T-helper 2 cell treated with Interferon-gamma antibody and Interleukin-4, amounts not matched to agents 5 μg/mL and 100 μg/mL, for 36 hours (primary cell): Measurements from ENCODE around the gene BRIX1.

ENCODE experiments used
- DNase-seq: peaks from one replicate; pipeline ENCODE4 v3.0.0; 2021; ENCODE audit warnings: low spot score
- H3K27ac Mint-ChIP-seq: one replicate; pipeline ENCODE4 v1.8.0; 2021; ENCODE audit warnings: mild to moderate bottlenecking, mixed read lengths
- H3K27me3 Mint-ChIP-seq: one replicate; pipeline ENCODE4 v1.8.0; 2021; ENCODE audit warnings: low read depth, mixed read lengths
- H3K36me3 Mint-ChIP-seq: one replicate; pipeline ENCODE4 v1.8.0; 2021; ENCODE audit warnings: low read depth, mixed read lengths
- H3K4me1 Mint-ChIP-seq: one replicate; pipeline ENCODE4 v1.8.0; 2021; ENCODE audit warnings: low read depth, mixed read lengths
- H3K4me3 Mint-ChIP-seq: one replicate; pipeline ENCODE4 v1.8.0; 2022; ENCODE audit warnings: mild to moderate bottlenecking, moderate library complexity, mixed read lengths
- H3K9me3 Mint-ChIP-seq: one replicate; pipeline ENCODE4 v1.8.0; 2021; ENCODE audit warnings: mixed read lengths

Gene BRIX1

GRCh38 chr5:34923694-34924461, 8.4 kb downstream of the BRIX1 start:
- Mint-ChIP-seq H3K36me3 (peaks cover 44% of the 10 kb centered on the region), H3K9me3 (no peaks in the 10 kb centered on the region), H3K4me1 (peaks cover 25% of the 10 kb centered on the region), H3K4me3 (peak overlapping the region; percentile 52), H3K27me3 (no peaks in the 10 kb centered on the region), H3K27ac (peak overlapping the region; percentile 73)
- peak; percentile 60 for DNase-seq

- H3K4me3 Mint-ChIP-seq: no peak overlapping the region
- peak overlapping the region; percentile 57 for H3K27ac Mint-ChIP-seq
- no peaks in the 10 kb centered on the region for H3K27me3 Mint-ChIP-seq
- no peaks in the 10 kb centered on the region for H3K9me3 Mint-ChIP-seq
- no peak for DNase-seq
- peaks cover 28% of the 10 kb centered on the region for H3K4me1 Mint-ChIP-seq
- peaks cover 44% of the 10 kb centered on the region for H3K36me3 Mint-ChIP-seq
Observed at GRCh38 chr5:34924462-34924765, 8.9 kb downstream of the BRIX1 start.

GRCh38 chr5:34926318-34926888, 10.9 kb downstream of the BRIX1 start:
- H3K27ac Mint-ChIP-seq: no peak overlapping the region

GRCh38 chr5:34927785-34928184, 12.3 kb downstream of the BRIX1 start:
- H3K36me3 Mint-ChIP-seq: peaks cover 35% of the 10 kb centered on the region
- no peak overlapping the region for H3K4me3 Mint-ChIP-seq
- H3K9me3 Mint-ChIP-seq: no peaks in the 10 kb centered on the region
- H3K27ac Mint-ChIP-seq: no peak overlapping the region
- H3K4me1 Mint-ChIP-seq: peaks cover 40% of the 10 kb centered on the region
- no peak for DNase-seq
- no peaks in the 10 kb centered on the region for H3K27me3 Mint-ChIP-seq

More at GRCh38 chr5:34926318-34926888, 10.9 kb downstream of the BRIX1 start:
- Mint-ChIP-seq H3K27me3 (no peaks in the 10 kb centered on the region), H3K4me3 (no peak overlapping the region), H3K9me3 (no peaks in the 10 kb centered on the region), H3K36me3 (peaks cover 38% of the 10 kb centered on the region), H3K4me1 (peaks cover 36% of the 10 kb centered on the region)
- DNase-seq: no peak

- H3K4me1 Mint-ChIP-seq: peaks cover 39% of the 10 kb centered on the region
- no peak overlapping the region for H3K27ac Mint-ChIP-seq
- H3K36me3 Mint-ChIP-seq: peaks cover 33% of the 10 kb centered on the region
Observed at GRCh38 chr5:34928267-34928666, 12.8 kb downstream of the BRIX1 start.

GRCh38 chr5:34929134-34929719, 13.7 kb downstream of the BRIX1 start, which contains the start of gene DNAJC21:
DNAJC21 (plus strand) TSS chr5:34929559; CDS start chr5:34929820, 261 bp downstream.
- peak within 1 kb of the TSS; percentile 96 for H3K27ac Mint-ChIP-seq
- H3K36me3 Mint-ChIP-seq: peaks cover 31% of the 10 kb centered on the region
- H3K4me1 Mint-ChIP-seq: peaks cover 36% of the 10 kb centered on the region
- H3K4me3 Mint-ChIP-seq: peak within 1 kb of the TSS; percentile 97
- DNase-seq: peak; percentile 98
- no peaks in the 10 kb centered on the region for H3K27me3 Mint-ChIP-seq
- no peaks in the 10 kb centered on the region for H3K9me3 Mint-ChIP-seq

More at GRCh38 chr5:34928267-34928666, 12.8 kb downstream of the BRIX1 start:
- H3K27me3 Mint-ChIP-seq: no peaks in the 10 kb centered on the region
- H3K9me3 Mint-ChIP-seq: no peaks in the 10 kb centered on the region
- DNase-seq: no peak
- no peak overlapping the region for H3K4me3 Mint-ChIP-seq

GRCh38 chr5:34929720-34930461, 14.4 kb downstream of the BRIX1 start:
- peaks cover 27% of the 10 kb centered on the region for H3K36me3 Mint-ChIP-seq
- H3K9me3 Mint-ChIP-seq: no peaks in the 10 kb centered on the region
- no peaks in the 10 kb centered on the region for H3K27me3 Mint-ChIP-seq
- DNase-seq: peak; percentile 85
- peaks cover 33% of the 10 kb centered on the region for H3K4me1 Mint-ChIP-seq
- H3K27ac Mint-ChIP-seq: peak overlapping the region; percentile 96
- H3K4me3 Mint-ChIP-seq: peak overlapping the region; percentile 97

- Mint-ChIP-seq H3K9me3 (no peaks in the 10 kb centered on the region), H3K4me3 (peak overlapping the region; percentile 97), H3K36me3 (peaks cover 27% of the 10 kb centered on the region), H3K4me1 (peaks cover 33% of the 10 kb centered on the region), H3K27ac (peak overlapping the region; percentile 96), H3K27me3 (no peaks in the 10 kb centered on the region)
- no peak for DNase-seq
Observed at GRCh38 chr5:34930462-34930844, 14.9 kb downstream of the BRIX1 start.

- no peak for DNase-seq
- Mint-ChIP-seq H3K27me3 (no peaks in the 10 kb centered on the region), H3K4me3 (peak overlapping the region; percentile 97), H3K36me3 (peaks cover 28% of the 10 kb centered on the region), H3K4me1 (peaks cover 33% of the 10 kb centered on the region), H3K27ac (peak overlapping the region; percentile 96), H3K9me3 (no peaks in the 10 kb centered on the region)
Observed at GRCh38 chr5:34930870-34931269, 15.4 kb downstream of the BRIX1 start.

- no peak overlapping the region for H3K4me3 Mint-ChIP-seq
- no peak overlapping the region for H3K27ac Mint-ChIP-seq
- H3K4me1 Mint-ChIP-seq: peaks cover 33% of the 10 kb centered on the region
- H3K36me3 Mint-ChIP-seq: peaks cover 29% of the 10 kb centered on the region
- no peak for DNase-seq
- no peaks in the 10 kb centered on the region for H3K9me3 Mint-ChIP-seq
- no peaks in the 10 kb centered on the region for H3K27me3 Mint-ChIP-seq
Observed at GRCh38 chr5:34932947-34933346, 17.4 kb downstream of the BRIX1 start.

GRCh38 chr5:34941936-34942335, 26.4 kb downstream of the BRIX1 start:
- Mint-ChIP-seq H3K27me3 (no peaks in the 10 kb centered on the region), H3K36me3 (peaks cover 44% of the 10 kb centered on the region), H3K4me1 (no peaks in the 10 kb centered on the region), H3K27ac (no peak overlapping the region), H3K4me3 (no peak overlapping the region), H3K9me3 (no peaks in the 10 kb centered on the region)
- no peak for DNase-seq

GRCh38 chr5:34944044-34944443, 28.5 kb downstream of the BRIX1 start:
- Mint-ChIP-seq H3K27ac (no peak overlapping the region), H3K4me1 (no peaks in the 10 kb centered on the region), H3K27me3 (no peaks in the 10 kb centered on the region), H3K4me3 (no peak overlapping the region), H3K9me3 (no peaks in the 10 kb centered on the region), H3K36me3 (peaks cover 37% of the 10 kb centered on the region)
- no peak for DNase-seq

- H3K4me3 Mint-ChIP-seq: no peak overlapping the region
- peaks cover 38% of the 10 kb centered on the region for H3K36me3 Mint-ChIP-seq
- H3K27me3 Mint-ChIP-seq: no peaks in the 10 kb centered on the region
- no peak for DNase-seq
- no peaks in the 10 kb centered on the region for H3K9me3 Mint-ChIP-seq
- no peak overlapping the region for H3K27ac Mint-ChIP-seq
- no peaks in the 10 kb centered on the region for H3K4me1 Mint-ChIP-seq
Observed at GRCh38 chr5:34944460-34945047, 29.0 kb downstream of the BRIX1 start.
